ENCODE data around the gene CYP46A1.

The CYP46A1 gene

GRCh38 chr14:99703381-99703780 is 19.3 kb downstream of the CYP46A1 start:
- FAIRE-seq = no peak
- no peak for TF ChIP-seq CTCF (IDR thresholded peaks at IDR 0.05; ENCODE audit: insufficient read depth, missing control alignments)

GRCh38 chr14:99704037-99704436 is 19.9 kb downstream of the CYP46A1 start:
- DNase-seq (ENCODE audit: insufficient read length, low spot score) (no peak), FAIRE-seq (no peak)

More at GRCh38 chr14:99703381-99703780, 19.3 kb downstream of the CYP46A1 start:
- no peak for DNase-seq (ENCODE audit: insufficient read length, low spot score)

GRCh38 chr14:99706107-99706900 is 22.2 kb downstream of the CYP46A1 start:
- no peak for TF ChIP-seq CTCF (IDR thresholded peaks at IDR 0.05; ENCODE audit: insufficient read depth, missing control alignments)
- FAIRE-seq = no peak
- no peak for DNase-seq (ENCODE audit: insufficient read length, low spot score)

More at GRCh38 chr14:99704037-99704436, 19.9 kb downstream of the CYP46A1 start:
- TF ChIP-seq CTCF (IDR thresholded peaks at IDR 0.05; ENCODE audit: insufficient read depth, missing control alignments) = no peak

GRCh38 chr14:99707420-99707819 is 23.3 kb downstream of the CYP46A1 start:
- FAIRE-seq = no peak
- no peak for DNase-seq (ENCODE audit: insufficient read length, low spot score)
- TF ChIP-seq CTCF (IDR thresholded peaks at IDR 0.05; ENCODE audit: insufficient read depth, missing control alignments) = no peak

- TF ChIP-seq CTCF (IDR thresholded peaks at IDR 0.05; ENCODE audit: insufficient read depth, missing control alignments) = no peak
- no peak for FAIRE-seq
- no peak for DNase-seq (ENCODE audit: insufficient read length, low spot score)
Observed at GRCh38 chr14:99707921-99708320, 23.8 kb downstream of the CYP46A1 start.

- DNase-seq (ENCODE audit: insufficient read length, low spot score) = no peak
- no peak for TF ChIP-seq CTCF (IDR thresholded peaks at IDR 0.05; ENCODE audit: insufficient read depth, missing control alignments)
Observed at GRCh38 chr14:99708449-99708848, 24.4 kb downstream of the CYP46A1 start.

GRCh38 chr14:99713972-99714371 is 29.9 kb downstream of the CYP46A1 start:
- DNase-seq (ENCODE audit: insufficient read length, low spot score) (no peak), FAIRE-seq (no peak)
- TF ChIP-seq CTCF (IDR thresholded peaks at IDR 0.05; ENCODE audit: insufficient read depth, missing control alignments) = no peak

More at GRCh38 chr14:99708449-99708848, 24.4 kb downstream of the CYP46A1 start:
- no peak for FAIRE-seq

All from D721Med (cell line).